GM18858 (cell line): ENCODE data around the gene EFCAB5.
"Not testable (repeated sequence)": the region's sequence is repeated elsewhere in the genome, so short reads cannot be mapped to it uniquely, and the experiment has no call there.

Experiments
- ATAC-seq: cut with Tn5 transposase; IDR thresholded peaks from one replicate; pipeline ENCODE4 v1.9.1; 2021; ENCODE audit not compliant: unreplicated experiment

The EFCAB5 gene

GRCh38 chr17:30092886-30093285 lies 151.5 kb downstream of the EFCAB5 start:
- no peak for ATAC-seq

DNA sequence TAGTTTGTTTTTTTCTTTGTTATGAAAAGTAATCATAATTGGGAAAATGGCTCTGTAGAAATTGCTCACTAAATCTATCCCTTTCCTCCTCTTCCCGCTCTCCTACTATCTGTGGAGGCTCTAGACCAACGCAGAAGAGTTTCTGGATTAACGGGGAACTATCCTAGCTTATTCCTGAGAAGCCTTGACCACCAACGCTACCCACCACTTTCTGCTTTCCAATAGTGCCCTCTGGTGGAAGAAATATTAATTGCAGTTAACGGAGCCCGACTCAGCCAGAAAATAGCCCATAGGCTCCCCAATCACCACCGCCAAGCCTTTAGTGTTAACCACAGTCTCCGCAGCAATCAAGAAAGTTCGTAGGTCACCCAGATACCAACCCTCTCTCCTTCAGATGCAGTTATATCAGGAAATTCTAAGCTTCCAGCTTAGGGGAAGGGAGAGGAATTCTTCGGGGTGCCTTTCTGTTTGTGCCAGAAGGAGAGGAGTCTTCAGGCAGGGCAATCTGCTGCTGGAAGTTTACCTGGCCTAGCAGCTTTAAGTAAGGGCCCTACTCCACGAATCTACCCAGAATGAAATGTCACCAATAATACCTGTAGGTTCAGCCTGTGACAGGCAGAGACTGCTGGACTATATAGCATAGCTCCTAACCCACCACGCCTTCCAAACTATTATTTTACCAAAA lies 152.2 kb downstream of the EFCAB5 start:
- ATAC-seq, result no peak

DNA sequence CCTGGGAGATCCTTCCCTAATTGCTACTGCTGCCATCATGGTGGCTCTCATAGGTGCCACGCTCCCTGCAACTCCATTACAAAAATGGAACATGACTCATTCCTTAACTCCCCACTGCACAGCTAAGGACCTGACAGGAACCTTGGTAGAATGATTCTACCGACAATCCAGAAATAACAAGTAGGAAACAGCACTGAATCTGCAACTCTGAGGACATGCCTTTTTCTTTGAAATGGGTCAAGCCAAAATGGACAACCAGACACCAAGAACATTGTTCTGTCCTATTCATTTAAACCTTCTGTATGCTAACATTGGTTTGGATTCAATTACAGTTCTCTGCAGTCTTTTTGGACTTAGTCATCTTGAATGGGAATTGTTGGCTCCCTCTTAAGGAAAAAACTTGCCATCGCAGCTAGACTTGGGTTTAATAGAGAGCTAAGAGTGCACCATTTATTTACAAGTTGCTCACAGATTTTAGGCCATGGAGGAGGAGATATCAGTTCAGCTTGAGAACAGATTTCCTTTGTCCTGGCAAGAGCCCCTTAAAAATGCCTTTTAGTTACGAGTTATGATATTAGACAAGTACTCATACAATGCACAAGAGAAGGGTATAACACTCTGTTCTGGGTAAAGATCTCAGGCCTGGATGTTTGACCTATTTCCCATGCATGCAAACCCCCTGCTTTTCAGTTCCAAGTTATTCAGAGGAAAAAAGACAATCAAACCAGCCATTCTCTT lies 154.2 kb downstream of the EFCAB5 start:
- ATAC-seq, result no peak

GRCh38 chr17:30101686-30102390 lies 160.4 kb downstream of the EFCAB5 start:
- no peak for ATAC-seq

DNA sequence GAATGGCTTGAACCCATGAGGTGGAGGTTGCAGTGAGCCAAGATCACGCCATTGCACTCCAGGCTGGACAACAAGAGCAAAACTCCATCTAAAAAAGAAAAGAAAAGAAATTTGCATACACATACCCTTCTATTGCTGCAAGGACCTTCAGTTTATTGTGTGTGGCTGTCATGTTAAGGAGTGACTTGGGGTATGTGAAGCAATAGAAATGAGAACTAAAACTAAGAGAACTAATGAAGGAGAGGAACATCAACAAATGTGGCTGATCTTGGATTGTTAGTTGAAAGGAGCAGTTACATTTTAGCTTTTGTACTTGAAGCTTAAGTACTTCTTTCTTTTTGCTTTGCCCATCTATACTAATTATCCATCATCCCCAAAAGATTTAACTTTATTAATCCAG lies 162.5 kb downstream of the EFCAB5 start:
- ATAC-seq, result no peak

DNA sequence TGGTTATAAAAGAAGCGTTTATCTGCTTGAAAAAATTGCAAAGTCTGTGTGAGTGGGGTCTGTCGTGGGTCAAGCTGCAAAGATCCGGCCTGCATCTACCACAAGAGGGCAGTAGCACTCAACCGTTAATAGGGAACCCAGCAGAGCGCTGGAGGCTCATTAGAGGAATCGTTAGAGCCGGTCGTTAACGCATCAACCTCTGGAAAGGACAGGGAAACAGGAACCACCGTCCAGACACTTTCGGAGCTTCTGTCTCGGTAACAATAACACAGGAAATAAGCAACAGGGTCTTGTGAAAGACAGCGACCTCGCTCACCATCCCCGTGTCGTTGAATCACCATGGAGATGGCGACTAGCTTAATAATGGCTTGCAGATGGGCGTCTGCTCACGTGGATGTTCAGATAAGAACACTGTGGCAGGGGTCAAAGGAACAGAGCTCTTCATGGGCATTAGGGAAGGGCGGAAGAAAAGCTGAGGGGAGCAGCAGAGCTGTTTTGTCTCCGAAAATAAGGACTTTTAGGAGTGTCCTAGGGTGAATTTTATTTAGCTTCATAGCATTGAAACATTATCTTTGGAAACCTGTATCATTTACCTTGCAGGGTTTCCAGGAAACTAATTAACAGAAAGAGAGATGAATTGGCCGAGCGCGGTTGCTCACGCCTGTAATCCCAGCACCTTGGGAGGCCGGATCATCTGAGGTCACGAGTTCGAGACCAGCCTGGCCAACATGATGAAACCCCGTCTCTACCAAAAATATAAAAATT lies 163.3 kb downstream of the EFCAB5 start:
- no peak for ATAC-seq

GRCh38 chr17:30112794-30113193 lies 171.4 kb downstream of the EFCAB5 start:
- no peak for ATAC-seq

- ATAC-seq, result no peak
These were observed 171.8 kb downstream of the EFCAB5 start for GRCh38 chr17:30113213-30113612.

- ATAC-seq, result no peak
These were observed 174.9 kb downstream of the EFCAB5 start for GRCh38 chr17:30116345-30116660.

- peak; percentile 44 for ATAC-seq
These were observed 175.5 kb downstream of the EFCAB5 start, which contains the start of gene NSRP1 for GRCh38 chr17:30116661-30117551. Gene NSRP1 (plus strand): TSS chr17:30116816. CDS start chr17:30116844, 28 bp downstream.

- no peak for ATAC-seq
These were observed 176.2 kb downstream of the EFCAB5 start for GRCh38 chr17:30117675-30118081.

DNA sequence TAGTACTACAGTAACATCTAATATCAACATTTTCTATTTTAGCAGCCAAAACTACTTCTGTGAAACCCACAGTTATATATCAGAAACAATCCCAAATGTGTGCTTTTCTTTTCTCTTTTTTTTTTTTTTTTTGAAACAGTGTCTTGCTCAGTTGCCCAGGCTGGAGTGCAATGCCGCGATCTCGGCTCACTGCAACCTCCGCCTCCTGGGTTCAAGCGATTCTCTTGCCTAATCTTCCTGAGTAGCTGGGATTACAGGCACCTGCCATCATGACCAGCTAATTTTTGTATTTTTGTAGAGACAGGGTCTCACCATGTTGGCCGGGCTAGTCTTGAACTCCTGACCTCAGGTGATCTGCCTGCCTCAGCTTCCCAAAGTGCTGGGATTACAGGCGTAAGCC lies 177.2 kb downstream of the EFCAB5 start:
- ATAC-seq, result not testable (repeated sequence)

DNA sequence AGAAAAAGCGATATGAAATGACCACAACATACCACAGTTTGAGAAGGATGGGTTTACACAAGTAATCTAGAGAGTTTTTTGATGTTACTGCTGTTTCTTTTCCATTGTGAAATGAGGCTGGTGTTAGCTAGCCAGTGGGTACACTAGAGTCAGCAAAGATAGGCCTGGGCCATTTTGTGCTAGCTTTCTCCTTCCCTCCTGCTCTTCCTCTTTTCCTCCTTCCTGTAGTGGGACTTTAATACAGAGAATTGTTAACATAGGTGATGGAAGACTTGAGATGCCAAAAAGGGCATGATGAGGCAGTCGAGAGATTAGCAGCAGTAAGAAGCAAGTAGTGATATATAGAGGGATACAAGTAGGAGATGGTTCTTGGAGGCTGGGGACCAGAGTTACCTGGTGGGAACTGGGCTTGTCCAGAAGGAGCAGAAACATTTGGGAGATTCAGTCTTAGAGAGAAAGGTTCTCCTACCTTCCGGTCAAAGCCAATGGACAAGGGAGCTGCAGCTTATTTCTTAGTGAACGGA lies 182.9 kb downstream of the EFCAB5 start:
- no peak for ATAC-seq

- no peak for ATAC-seq
These were observed 188.7 kb downstream of the EFCAB5 start for GRCh38 chr17:30130121-30130520.

DNA sequence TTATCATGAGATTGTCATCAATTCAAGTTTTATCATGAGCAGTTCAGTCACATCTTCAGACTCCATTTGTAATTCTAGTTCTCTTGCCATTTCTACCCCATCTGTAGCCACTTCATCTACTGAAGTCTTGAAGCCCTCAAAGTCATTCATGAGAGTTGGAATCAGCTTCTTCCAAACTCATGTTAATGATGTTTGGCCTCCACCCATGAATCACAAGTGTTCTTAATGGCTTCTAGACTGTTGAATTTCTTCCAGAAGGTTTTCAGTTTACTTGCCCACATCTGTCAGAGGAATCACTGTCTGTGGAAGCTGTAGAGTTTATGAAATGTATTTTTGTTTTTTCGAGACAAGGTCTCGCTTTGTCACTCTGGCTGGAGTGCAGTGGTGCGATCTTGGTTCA lies 191.2 kb downstream of the EFCAB5 start:
- no peak for ATAC-seq

- ATAC-seq, result no peak
These were observed 191.8 kb downstream of the EFCAB5 start for GRCh38 chr17:30133197-30133596.

DNA sequence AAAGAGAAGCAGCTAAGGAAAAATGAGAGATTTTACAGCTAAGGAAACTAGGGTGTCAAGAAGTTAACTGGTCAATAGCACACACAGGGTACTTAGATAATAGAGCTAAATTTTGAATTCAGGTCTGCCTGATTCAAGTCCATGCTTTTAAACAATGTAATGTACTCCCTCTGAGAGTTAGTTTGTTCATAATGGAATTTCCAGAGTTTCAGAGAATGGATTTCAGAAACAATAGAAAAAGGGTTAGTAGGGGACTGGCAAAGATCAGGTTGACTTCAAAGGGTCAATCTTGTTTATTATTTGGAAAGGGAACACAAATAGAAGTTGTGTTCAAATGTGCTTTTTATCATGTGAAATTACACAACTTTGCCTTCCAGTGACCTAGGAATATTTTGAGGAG lies 193.1 kb downstream of the EFCAB5 start:
- no peak for ATAC-seq

GRCh38 chr17:30137158-30137557 lies 195.7 kb downstream of the EFCAB5 start:
- no peak for ATAC-seq

GRCh38 chr17:30147860-30148259 lies 206.4 kb downstream of the EFCAB5 start:
- not testable (repeated sequence) for ATAC-seq

GRCh38 chr17:30148376-30148775 lies 206.9 kb downstream of the EFCAB5 start:
- ATAC-seq, result no peak
